Retinal pigment epithelial cell (primary cell): Measurements from ENCODE around the gene ZBTB12.
"Not testable (repeated sequence)": the region's sequence is repeated elsewhere in the genome, so short reads cannot be mapped to it uniquely, and the experiment has no call there.

Source experiments
- DNase-seq: peaks from one replicate; pipeline ENCODE4 v3.0.0-alpha.2; 2010; ENCODE audit warnings: low read depth
- H3K4me3 ChIP-seq: 2 replicates; pipeline ENCODE4 v1.5.1; 2011; ENCODE audit warnings: mild to moderate bottlenecking, low read length, control low read depth, moderate library complexity
- TF ChIP-seq, protein P1 (sequence below): conservative IDR thresholded peaks from 2 replicates; pipeline ENCODE4 v1.5.1; 2011; ENCODE audit warnings: low read depth, low read length, control low read depth, inconsistent platforms

ZBTB12 gene

DNA sequence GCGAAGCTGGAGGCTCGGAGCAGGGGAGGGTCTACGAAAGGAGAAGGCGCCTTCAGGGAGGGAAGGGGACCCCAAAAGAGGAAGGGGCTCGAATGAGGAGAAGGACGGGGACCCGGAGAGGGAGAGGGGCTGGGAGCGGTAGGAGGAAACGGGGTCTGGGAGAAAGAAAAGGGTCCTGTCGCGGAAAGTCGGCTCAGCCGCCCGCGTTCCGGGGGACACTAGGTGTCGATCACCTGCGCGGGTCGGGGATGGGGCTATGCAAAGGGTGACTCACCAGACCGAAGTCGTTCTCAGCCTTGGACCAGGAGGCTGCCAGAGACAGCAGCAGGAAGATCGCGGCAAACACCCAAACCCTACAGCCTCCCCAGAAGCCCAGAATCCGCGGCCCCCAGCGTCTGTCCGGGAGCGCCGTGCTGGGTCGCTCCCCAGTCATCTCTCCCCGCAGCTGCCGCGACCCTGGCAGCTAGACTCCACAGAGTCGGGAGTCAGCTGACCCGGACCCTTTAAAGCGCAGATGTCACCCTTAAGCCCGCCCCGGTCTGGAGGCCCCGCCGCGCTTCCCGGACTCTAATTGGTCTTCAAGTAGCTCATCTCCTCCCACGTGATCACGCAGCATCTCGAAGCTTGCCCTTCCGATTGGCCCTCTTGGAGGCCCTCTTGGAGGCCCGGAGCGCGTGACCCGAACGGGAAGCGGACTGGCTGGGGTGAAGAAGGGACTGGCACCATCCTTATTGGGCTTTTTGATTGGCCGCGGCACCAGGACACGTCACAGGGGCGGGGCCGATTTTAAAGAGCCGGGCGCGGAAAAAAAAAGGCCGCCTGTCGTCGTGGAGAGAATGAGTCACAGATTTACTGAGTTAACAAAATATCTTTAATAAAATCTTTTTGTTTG, 39.3 kb downstream of the ZBTB12 start, which contains the start of gene NEU1:
Gene NEU1 (minus strand): TSS at position 478 of the 892 bp plus-strand sequence. CDS start 45 bp downstream, at position 433.
- H3K4me3 ChIP-seq: peak within 1 kb of the TSS; percentile 98
- peak; percentile 100 for DNase-seq
- TF ChIP-seq, protein P1, sequence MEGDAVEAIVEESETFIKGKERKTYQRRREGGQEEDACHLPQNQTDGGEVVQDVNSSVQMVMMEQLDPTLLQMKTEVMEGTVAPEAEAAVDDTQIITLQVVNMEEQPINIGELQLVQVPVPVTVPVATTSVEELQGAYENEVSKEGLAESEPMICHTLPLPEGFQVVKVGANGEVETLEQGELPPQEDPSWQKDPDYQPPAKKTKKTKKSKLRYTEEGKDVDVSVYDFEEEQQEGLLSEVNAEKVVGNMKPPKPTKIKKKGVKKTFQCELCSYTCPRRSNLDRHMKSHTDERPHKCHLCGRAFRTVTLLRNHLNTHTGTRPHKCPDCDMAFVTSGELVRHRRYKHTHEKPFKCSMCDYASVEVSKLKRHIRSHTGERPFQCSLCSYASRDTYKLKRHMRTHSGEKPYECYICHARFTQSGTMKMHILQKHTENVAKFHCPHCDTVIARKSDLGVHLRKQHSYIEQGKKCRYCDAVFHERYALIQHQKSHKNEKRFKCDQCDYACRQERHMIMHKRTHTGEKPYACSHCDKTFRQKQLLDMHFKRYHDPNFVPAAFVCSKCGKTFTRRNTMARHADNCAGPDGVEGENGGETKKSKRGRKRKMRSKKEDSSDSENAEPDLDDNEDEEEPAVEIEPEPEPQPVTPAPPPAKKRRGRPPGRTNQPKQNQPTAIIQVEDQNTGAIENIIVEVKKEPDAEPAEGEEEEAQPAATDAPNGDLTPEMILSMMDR: no peak

DNA sequence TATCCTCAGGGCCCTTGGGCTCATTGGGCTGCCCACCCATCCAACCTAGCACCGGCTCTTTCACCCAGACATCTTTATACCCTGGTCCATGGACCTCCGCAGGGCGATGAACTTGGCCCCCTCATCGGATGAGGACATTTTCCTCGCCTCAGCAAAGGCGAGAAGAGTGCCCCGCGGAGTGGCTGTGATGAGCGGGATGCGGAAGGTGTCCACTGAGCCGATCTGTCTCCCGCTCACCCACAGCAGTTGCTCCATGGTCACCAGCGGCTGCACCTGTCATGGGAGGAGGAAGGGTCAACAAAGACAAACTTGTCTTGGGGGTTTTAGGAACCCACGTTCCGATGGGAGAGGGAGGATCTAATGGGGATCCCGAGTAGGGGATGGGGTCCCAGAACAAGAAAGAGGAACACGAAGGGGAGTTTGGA, 40.0 kb downstream of the ZBTB12 start:
- peak overlapping the region; percentile 98 for H3K4me3 ChIP-seq
- DNase-seq: no peak
- TF ChIP-seq, protein P1: no peak

DNA sequence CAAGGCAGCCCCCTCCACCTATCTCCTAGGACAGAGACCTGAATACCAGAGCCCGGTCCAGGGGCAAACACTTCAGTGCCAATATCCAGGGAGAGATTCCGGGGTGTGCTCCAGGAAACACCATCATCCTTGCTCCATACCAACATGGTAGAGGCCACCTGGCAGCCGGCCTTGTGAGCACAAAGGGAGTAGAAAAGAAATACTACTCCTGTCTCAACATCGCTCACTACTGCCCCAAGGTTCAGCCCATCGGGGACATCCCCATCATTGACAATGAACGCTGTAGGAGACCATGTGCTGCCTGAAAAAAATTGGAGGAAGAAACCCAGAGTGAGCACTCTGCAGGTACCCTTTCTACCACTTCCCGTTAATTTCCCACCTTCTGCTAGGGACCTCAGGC, 40.7 kb downstream of the ZBTB12 start:
- TF ChIP-seq, protein P1: no peak
- no peak for DNase-seq
- H3K4me3 ChIP-seq: no peak overlapping the region

DNA sequence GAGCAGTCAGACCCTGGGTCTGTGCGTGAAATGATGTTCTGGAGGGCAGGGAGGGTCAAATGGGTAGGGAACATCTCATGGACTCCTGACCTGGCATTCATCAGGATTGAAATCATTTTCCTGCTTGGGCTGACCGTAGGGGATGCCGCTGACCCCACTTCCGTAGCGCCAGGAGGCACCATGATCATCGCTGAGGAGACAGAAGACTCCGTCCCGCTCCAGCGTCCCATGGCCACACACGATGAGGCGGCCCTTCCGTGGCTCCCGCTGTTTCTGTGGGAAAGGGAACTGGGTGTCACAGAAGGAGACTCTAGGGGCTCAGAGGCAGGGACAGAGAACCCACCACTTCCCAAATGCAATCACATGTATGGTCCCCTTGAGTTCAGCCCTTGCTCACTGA, 41.5 kb downstream of the ZBTB12 start:
- TF ChIP-seq, protein P1: no peak
- DNase-seq: no peak
- no peak overlapping the region for H3K4me3 ChIP-seq

DNA sequence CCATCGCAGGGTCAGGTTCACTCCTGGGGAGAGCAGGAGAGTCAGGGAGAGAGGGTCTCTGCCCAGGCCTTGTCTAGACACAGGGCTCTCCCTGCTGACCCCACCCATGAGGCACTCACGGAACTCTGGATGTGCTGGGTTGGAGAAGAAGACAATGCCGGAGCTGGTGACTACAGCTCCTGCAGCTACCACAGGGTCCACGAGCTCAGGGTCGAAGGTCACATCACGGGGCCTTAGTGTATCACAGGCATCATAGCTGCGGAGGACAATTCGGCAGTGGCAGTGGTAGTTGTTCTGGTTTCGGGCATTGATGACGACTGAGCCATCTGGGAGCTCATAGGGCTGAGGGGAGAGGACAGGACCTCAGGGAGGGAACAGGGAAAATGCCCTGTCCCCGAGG, 42.0 kb downstream of the ZBTB12 start:
- H3K4me3 ChIP-seq: no peak overlapping the region
- DNase-seq: no peak
- TF ChIP-seq, protein P1: no peak

DNA sequence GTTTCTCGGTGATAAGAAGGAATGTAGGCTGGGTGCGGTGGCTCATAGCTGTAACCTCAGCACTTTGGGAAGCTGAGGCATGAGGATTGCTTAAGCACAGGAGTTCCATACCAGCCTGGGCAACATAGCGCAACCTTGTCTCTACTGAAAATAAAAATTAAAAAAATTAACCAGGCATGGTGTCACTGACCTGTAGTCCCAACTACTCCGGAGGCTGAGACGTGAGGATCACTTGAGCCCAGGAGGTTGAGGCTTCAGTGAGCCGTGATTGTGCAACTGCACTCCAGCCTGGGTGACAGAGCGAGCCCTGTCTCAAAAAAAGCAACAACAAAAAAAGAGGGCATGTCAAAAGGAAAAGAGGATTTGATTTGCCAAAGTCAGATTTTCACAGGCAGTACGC, 43.2 kb downstream of the ZBTB12 start:
- no peak for DNase-seq
- H3K4me3 ChIP-seq: no peak overlapping the region
- TF ChIP-seq, protein P1: no peak

DNA sequence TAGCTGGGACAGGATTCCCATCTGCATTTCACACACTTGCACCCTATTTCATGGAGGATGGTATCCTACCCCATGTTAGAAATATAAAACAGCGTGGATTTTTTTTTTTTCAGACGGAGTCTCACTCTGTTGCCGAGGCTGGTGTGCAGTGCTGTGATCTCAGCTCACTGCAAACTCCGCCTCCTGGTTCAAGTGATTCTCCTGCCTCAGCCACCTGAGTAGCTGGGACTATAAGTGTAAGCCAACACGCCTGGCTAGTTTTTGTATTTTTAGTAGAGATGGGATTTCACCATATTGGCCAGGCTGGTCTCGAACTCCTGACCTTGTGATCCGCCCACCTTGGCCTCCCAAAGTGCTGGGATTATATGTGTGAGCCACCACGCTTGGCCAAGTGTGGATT, 44.1 kb downstream of the ZBTB12 start:
- DNase-seq, H3K4me3 ChIP-seq: not testable (repeated sequence)

DNA sequence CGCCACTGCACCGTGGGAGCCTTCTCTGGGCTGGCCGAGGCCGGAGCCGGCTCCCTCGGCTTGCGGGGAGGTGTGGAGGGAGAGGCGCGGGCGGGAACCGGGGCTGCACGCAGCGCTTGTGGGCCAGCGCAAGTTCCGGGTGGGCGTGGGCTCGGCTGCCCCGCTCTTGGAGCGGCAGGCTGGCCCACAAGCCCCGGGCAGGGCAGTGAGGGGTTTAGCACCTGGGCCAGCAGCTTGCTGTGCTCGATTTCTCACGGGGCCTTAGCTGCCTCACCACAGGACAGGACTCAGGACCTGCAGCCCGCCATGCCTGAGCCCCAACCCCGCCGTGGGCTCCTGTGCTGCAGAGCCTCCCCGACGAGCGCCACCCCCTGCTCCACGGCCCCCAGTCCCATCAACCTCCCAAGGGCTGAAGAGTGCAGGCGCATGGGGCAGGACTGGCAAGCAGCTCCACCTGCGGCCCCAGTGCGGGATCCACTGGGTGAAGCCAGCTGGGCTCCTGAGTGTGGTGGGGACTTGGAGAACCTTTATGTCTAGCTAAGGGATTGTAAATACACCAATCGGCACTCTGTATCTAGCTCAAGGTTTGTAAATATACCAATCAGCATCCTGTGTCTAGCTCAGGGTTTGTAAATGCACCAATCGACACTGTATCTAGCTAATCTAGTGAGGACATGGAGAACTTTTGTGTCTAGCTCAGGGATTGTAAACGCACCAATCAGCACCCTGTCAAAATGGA, 49.7 kb downstream of the ZBTB12 start:
- not testable (repeated sequence) for DNase-seq, H3K4me3 ChIP-seq
